Activated naive CD8-positive, alpha-beta T cell (primary cell): ENCODE data around the gene MS4A2.
"Not testable (repeated sequence)": the region's sequence is repeated elsewhere in the genome, so short reads cannot be mapped to it uniquely, and the experiment has no call there.

Experiments
- H3K27ac Mint-ChIP-seq: one replicate; pipeline ENCODE4 v1.8.0; 2021; ENCODE audit warnings: mixed read lengths
- H3K27me3 Mint-ChIP-seq: one replicate; pipeline ENCODE4 v1.8.0; 2021; ENCODE audit warnings: mixed read lengths
- H3K36me3 Mint-ChIP-seq: one replicate; pipeline ENCODE4 v1.8.0; 2021; ENCODE audit warnings: mixed read lengths
- H3K4me1 Mint-ChIP-seq: one replicate; pipeline ENCODE4 v1.8.0; 2021; ENCODE audit warnings: low read depth, mixed read lengths
- H3K4me3 Mint-ChIP-seq: one replicate; pipeline ENCODE4 v1.8.0; 2021; ENCODE audit warnings: mild to moderate bottlenecking, mixed read lengths
- H3K9me3 Mint-ChIP-seq: one replicate; pipeline ENCODE4 v1.8.0; 2021; ENCODE audit warnings: low read depth, mixed read lengths

MS4A2 gene

GRCh38 chr11:60084631-60085273 lies 3.7 kb upstream of the MS4A2 start:
- Mint-ChIP-seq H3K27ac (no peak overlapping the region), H3K27me3 (peaks cover 13% of the 10 kb centered on the region), H3K36me3 (no peaks in the 10 kb centered on the region), H3K4me3 (no peak overlapping the region), H3K4me1 (no peaks in the 10 kb centered on the region), H3K9me3 (no peaks in the 10 kb centered on the region)

- no peaks in the 10 kb centered on the region for H3K36me3 Mint-ChIP-seq
- H3K4me1 Mint-ChIP-seq: no peaks in the 10 kb centered on the region
- peaks cover 13% of the 10 kb centered on the region for H3K27me3 Mint-ChIP-seq
- H3K27ac Mint-ChIP-seq: no peak overlapping the region
- no peak overlapping the region for H3K4me3 Mint-ChIP-seq
- no peaks in the 10 kb centered on the region for H3K9me3 Mint-ChIP-seq
Measured at GRCh38 chr11:60085909-60086308, 2.6 kb upstream of the MS4A2 start.

GRCh38 chr11:60087239-60087638 lies 1.2 kb upstream of the MS4A2 start:
- peaks cover 13% of the 10 kb centered on the region for H3K27me3 Mint-ChIP-seq
- H3K36me3 Mint-ChIP-seq: no peaks in the 10 kb centered on the region
- H3K27ac Mint-ChIP-seq: no peak overlapping the region
- no peak overlapping the region for H3K4me3 Mint-ChIP-seq
- no peaks in the 10 kb centered on the region for H3K9me3 Mint-ChIP-seq
- no peaks in the 10 kb centered on the region for H3K4me1 Mint-ChIP-seq

- no peaks in the 10 kb centered on the region for H3K4me1 Mint-ChIP-seq
- no peak overlapping the region for H3K27ac Mint-ChIP-seq
- no peaks in the 10 kb centered on the region for H3K36me3 Mint-ChIP-seq
- no peaks in the 10 kb centered on the region for H3K9me3 Mint-ChIP-seq
- H3K4me3 Mint-ChIP-seq: no peak overlapping the region
- peaks cover 7% of the 10 kb centered on the region for H3K27me3 Mint-ChIP-seq
Measured at GRCh38 chr11:60095477-60096120, 7.1 kb downstream of the MS4A2 start.

- H3K27ac Mint-ChIP-seq: no peak overlapping the region
- H3K36me3 Mint-ChIP-seq: no peaks in the 10 kb centered on the region
- H3K4me3 Mint-ChIP-seq: no peak overlapping the region
- H3K4me1 Mint-ChIP-seq: no peaks in the 10 kb centered on the region
- H3K27me3 Mint-ChIP-seq: peaks cover 7% of the 10 kb centered on the region
- H3K9me3 Mint-ChIP-seq: no peaks in the 10 kb centered on the region
Measured at GRCh38 chr11:60097189-60097588, 8.7 kb downstream of the MS4A2 start.

- Mint-ChIP-seq H3K9me3 (no peaks in the 10 kb centered on the region), H3K36me3 (no peaks in the 10 kb centered on the region), H3K4me1 (no peaks in the 10 kb centered on the region), H3K27ac (no peak overlapping the region), H3K27me3 (peaks cover 7% of the 10 kb centered on the region), H3K4me3 (no peak overlapping the region)
Measured at GRCh38 chr11:60098508-60098907, 10.0 kb downstream of the MS4A2 start.

GRCh38 chr11:60100516-60100915 lies 12.1 kb downstream of the MS4A2 start:
- Mint-ChIP-seq H3K36me3 (no peaks in the 10 kb centered on the region), H3K9me3 (no peaks in the 10 kb centered on the region), H3K27me3 (peaks cover 2% of the 10 kb centered on the region)

GRCh38 chr11:60101368-60101767 lies 12.9 kb downstream of the MS4A2 start:
- H3K4me1 Mint-ChIP-seq, H3K27ac Mint-ChIP-seq, H3K27me3 Mint-ChIP-seq, H3K4me3 Mint-ChIP-seq, H3K36me3 Mint-ChIP-seq, H3K9me3 Mint-ChIP-seq: not testable (repeated sequence)

More at GRCh38 chr11:60100516-60100915, 12.1 kb downstream of the MS4A2 start:
- Mint-ChIP-seq H3K27ac (no peak overlapping the region), H3K4me3 (no peak overlapping the region), H3K4me1 (no peaks in the 10 kb centered on the region)

GRCh38 chr11:60104471-60105115 lies 16.1 kb downstream of the MS4A2 start:
- not testable (repeated sequence) for H3K4me1 Mint-ChIP-seq, H3K4me3 Mint-ChIP-seq, H3K36me3 Mint-ChIP-seq, H3K9me3 Mint-ChIP-seq, H3K27me3 Mint-ChIP-seq, H3K27ac Mint-ChIP-seq

- not testable (repeated sequence) for H3K9me3 Mint-ChIP-seq
Measured at GRCh38 chr11:60108631-60109030, 20.2 kb downstream of the MS4A2 start.

GRCh38 chr11:60111793-60112192 lies 23.3 kb downstream of the MS4A2 start:
- no peaks in the 10 kb centered on the region for H3K36me3 Mint-ChIP-seq
- no peaks in the 10 kb centered on the region for H3K9me3 Mint-ChIP-seq
- no peaks in the 10 kb centered on the region for H3K4me1 Mint-ChIP-seq
- no peak overlapping the region for H3K27ac Mint-ChIP-seq
- H3K4me3 Mint-ChIP-seq: no peak overlapping the region
- H3K27me3 Mint-ChIP-seq: peaks cover 4% of the 10 kb centered on the region

More at GRCh38 chr11:60108631-60109030, 20.2 kb downstream of the MS4A2 start:
- not testable (repeated sequence) for H3K27me3 Mint-ChIP-seq, H3K4me1 Mint-ChIP-seq, H3K4me3 Mint-ChIP-seq, H3K27ac Mint-ChIP-seq, H3K36me3 Mint-ChIP-seq

GRCh38 chr11:60116996-60117790 lies 28.7 kb downstream of the MS4A2 start:
- Mint-ChIP-seq H3K27ac (no peak overlapping the region), H3K4me3 (no peak overlapping the region), H3K36me3 (no peaks in the 10 kb centered on the region), H3K4me1 (no peaks in the 10 kb centered on the region), H3K9me3 (no peaks in the 10 kb centered on the region), H3K27me3 (peaks cover 3% of the 10 kb centered on the region)

- H3K9me3 Mint-ChIP-seq: no peaks in the 10 kb centered on the region
Measured at GRCh38 chr11:60118338-60118737, 29.9 kb downstream of the MS4A2 start.

GRCh38 chr11:60119710-60120109 lies 31.2 kb downstream of the MS4A2 start:
- Mint-ChIP-seq H3K27me3 (peaks cover 3% of the 10 kb centered on the region), H3K27ac (no peak overlapping the region), H3K4me1 (no peaks in the 10 kb centered on the region), H3K4me3 (no peak overlapping the region), H3K9me3 (no peaks in the 10 kb centered on the region), H3K36me3 (no peaks in the 10 kb centered on the region)

More at GRCh38 chr11:60118338-60118737, 29.9 kb downstream of the MS4A2 start:
- no peaks in the 10 kb centered on the region for H3K4me1 Mint-ChIP-seq
- peaks cover 3% of the 10 kb centered on the region for H3K27me3 Mint-ChIP-seq
- no peak overlapping the region for H3K27ac Mint-ChIP-seq
- no peaks in the 10 kb centered on the region for H3K36me3 Mint-ChIP-seq
- no peak overlapping the region for H3K4me3 Mint-ChIP-seq

- no peaks in the 10 kb centered on the region for H3K4me1 Mint-ChIP-seq
- peaks cover 3% of the 10 kb centered on the region for H3K27me3 Mint-ChIP-seq
- H3K36me3 Mint-ChIP-seq: no peaks in the 10 kb centered on the region
- no peak overlapping the region for H3K27ac Mint-ChIP-seq
- H3K9me3 Mint-ChIP-seq: no peaks in the 10 kb centered on the region
- H3K4me3 Mint-ChIP-seq: no peak overlapping the region
Measured at GRCh38 chr11:60121264-60121663, 32.8 kb downstream of the MS4A2 start.
